ENCODE measurements around the gene ZAR1L. TPM values are rescaled to one million over a fixed set of nuclear protein-coding genes. Genes with fewer than 3 reads are reported as not detected.
"Not testable (repeated sequence)": the region's sequence is repeated elsewhere in the genome, so short reads cannot be mapped to it uniquely, and the experiment has no call there.

The ZAR1L gene
- total RNA-seq, result not detected

- DNase-seq (ENCODE audit: low spot score in 2 of 2), result peak; percentile 92 to 96
- TF ChIP-seq EP300 (IDR thresholded peaks at IDR 0.05), result no peak
- peak in 2 of 3 donors; percentile 79 to 92 for TF ChIP-seq POLR2AphosphoS5 (IDR thresholded peaks at IDR 0.05)
- peak in 1 of 2 donors; percentile 71 for TF ChIP-seq POLR2A (IDR thresholded peaks at IDR 0.05)
- TF ChIP-seq, protein P1, sequence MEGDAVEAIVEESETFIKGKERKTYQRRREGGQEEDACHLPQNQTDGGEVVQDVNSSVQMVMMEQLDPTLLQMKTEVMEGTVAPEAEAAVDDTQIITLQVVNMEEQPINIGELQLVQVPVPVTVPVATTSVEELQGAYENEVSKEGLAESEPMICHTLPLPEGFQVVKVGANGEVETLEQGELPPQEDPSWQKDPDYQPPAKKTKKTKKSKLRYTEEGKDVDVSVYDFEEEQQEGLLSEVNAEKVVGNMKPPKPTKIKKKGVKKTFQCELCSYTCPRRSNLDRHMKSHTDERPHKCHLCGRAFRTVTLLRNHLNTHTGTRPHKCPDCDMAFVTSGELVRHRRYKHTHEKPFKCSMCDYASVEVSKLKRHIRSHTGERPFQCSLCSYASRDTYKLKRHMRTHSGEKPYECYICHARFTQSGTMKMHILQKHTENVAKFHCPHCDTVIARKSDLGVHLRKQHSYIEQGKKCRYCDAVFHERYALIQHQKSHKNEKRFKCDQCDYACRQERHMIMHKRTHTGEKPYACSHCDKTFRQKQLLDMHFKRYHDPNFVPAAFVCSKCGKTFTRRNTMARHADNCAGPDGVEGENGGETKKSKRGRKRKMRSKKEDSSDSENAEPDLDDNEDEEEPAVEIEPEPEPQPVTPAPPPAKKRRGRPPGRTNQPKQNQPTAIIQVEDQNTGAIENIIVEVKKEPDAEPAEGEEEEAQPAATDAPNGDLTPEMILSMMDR (IDR thresholded peaks at IDR 0.05), result no peak
- H3K27ac ChIP-seq, result peak within 1 kb of the TSS; percentile 97
- 0% methylated on average over 26 of the region's 60 CpGs for WGBS
- H3K9me3 ChIP-seq, result no peaks in the 10 kb centered on the region
- no peaks in the 10 kb centered on the region for H3K27me3 ChIP-seq
- H3K4me1 ChIP-seq, result peaks cover 18% of the 10 kb centered on the region
- peak within 1 kb of the TSS; percentile 94 for H3K4me3 ChIP-seq
- H3K36me3 ChIP-seq, result no peaks in the 10 kb centered on the region
Observed at GRCh38 chr13:32315238-32316027, at the start of gene ZAR1L, which contains the start of gene BRCA2. ZAR1L (minus strand) TSS chr13:32315363; CDS start chr13:32311925, 3,438 bp downstream. BRCA2 (plus strand) TSS chr13:32315508; CDS start chr13:32316461, 953 bp downstream.

GRCh38 chr13:32362574-32362973 is 47.4 kb upstream of the ZAR1L start:
- Histone ChIP-seq H3K4me1 (no peaks in the 10 kb centered on the region), H3K27ac (no peak overlapping the region), H3K36me3 (no peaks in the 10 kb centered on the region), H3K4me3 (no peak overlapping the region), H3K9me3 (no peaks in the 10 kb centered on the region), H3K27me3 (no peaks in the 10 kb centered on the region)
- DNase-seq (ENCODE audit: low spot score in 2 of 2), result no peak
- WGBS, result 90% methylated on average over 2 of the region's 2 CpGs
- no peak for TF ChIP-seq POLR2AphosphoS5 (IDR thresholded peaks at IDR 0.05)
- TF ChIP-seq POLR2A (IDR thresholded peaks at IDR 0.05), result no peak
- TF ChIP-seq, protein P1 (IDR thresholded peaks at IDR 0.05), result no peak
- TF ChIP-seq EP300 (IDR thresholded peaks at IDR 0.05), result no peak

DNA sequence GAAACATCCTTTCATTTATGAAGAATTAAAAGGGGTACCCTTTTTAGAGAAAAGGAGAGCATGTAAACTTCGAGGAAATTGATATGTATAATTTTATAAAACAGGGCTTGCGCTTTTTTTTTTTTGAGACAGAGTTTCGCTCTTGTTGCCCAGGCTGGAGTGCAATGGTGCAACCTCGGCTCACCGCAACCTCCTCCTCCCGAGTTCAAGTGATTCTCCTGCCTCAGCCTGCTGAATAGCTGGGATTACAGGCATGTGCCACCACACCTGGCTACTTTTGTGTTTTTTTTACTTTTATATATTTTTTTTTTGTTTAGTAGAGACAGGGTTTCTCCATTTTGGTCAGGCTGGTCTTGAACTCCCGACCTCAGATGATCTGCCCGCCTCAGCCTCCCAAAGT is 40.8 kb upstream of the ZAR1L start:
- WGBS, result 95% methylated on average over 8 of the region's 8 CpGs
- H3K4me1 ChIP-seq; H3K27ac ChIP-seq; H3K4me3 ChIP-seq; H3K27me3 ChIP-seq; DNase-seq (ENCODE audit: low spot score in 2 of 2); H3K9me3 ChIP-seq; H3K36me3 ChIP-seq: not testable (repeated sequence)

DNA sequence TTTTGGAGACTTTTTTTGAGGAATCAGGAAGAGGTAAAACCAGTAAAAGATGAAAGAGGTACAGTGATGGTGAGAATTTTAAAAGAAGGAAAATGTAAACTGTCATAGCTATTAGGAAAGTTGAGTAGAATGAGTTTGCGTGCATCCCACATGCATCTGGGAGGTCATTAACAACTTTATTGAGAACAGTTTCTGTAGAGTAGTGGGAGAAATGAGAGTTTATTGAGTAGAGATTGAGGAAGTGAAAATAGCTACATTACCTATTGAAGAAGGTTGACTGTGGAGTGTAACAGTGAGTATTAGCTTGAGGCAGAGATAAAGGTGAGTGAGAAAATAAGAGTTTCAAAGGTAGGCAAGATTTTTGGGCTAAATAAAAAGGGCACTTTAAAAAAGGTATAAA is 38.9 kb upstream of the ZAR1L start:
- Histone ChIP-seq H3K9me3 (no peaks in the 10 kb centered on the region), H3K36me3 (no peaks in the 10 kb centered on the region), H3K4me3 (no peak overlapping the region), H3K27me3 (no peaks in the 10 kb centered on the region), H3K4me1 (no peaks in the 10 kb centered on the region), H3K27ac (no peak overlapping the region)
- no peak for TF ChIP-seq POLR2A (IDR thresholded peaks at IDR 0.05)
- TF ChIP-seq POLR2AphosphoS5 (IDR thresholded peaks at IDR 0.05), result no peak
- TF ChIP-seq, protein P1 (IDR thresholded peaks at IDR 0.05), result no peak
- no peak for TF ChIP-seq EP300 (IDR thresholded peaks at IDR 0.05)
- WGBS, result 95% methylated on average over 1 of the region's 1 CpG
- no peak for DNase-seq (ENCODE audit: low spot score in 2 of 2)

DNA sequence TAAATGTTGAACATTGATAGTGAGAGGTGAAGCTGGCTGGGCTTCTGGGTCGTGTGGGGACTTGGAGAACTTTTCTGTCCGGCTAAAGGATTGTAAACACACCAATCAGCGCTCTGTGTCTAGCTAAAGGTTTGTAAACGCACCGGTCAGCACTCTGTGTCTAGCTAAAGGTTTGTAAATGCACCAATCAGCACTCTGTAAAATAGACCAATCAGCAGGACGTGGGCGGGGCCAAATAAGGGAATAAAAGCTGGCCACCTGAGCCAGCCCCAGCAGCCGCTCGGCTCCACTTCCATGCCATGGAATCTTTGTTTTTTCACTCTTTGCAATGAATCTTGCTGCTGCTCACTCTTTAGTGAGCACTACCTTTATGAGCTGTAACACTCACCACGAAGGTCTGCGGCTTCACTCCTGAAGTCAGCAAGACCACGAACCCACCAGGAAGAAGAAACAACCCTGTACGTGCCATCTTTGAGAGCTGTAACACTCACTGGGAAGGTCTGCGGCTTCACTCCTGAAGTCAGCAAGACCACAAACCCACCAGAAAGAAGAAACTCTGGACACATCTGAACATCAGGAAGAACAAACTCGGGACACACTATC is 35.8 kb upstream of the ZAR1L start:
- not testable (repeated sequence) for H3K9me3 ChIP-seq; H3K27ac ChIP-seq; H3K4me3 ChIP-seq; H3K27me3 ChIP-seq; H3K4me1 ChIP-seq; DNase-seq (ENCODE audit: low spot score in 2 of 2); H3K36me3 ChIP-seq
- 97% methylated on average over 15 of the region's 15 CpGs for WGBS

DNA sequence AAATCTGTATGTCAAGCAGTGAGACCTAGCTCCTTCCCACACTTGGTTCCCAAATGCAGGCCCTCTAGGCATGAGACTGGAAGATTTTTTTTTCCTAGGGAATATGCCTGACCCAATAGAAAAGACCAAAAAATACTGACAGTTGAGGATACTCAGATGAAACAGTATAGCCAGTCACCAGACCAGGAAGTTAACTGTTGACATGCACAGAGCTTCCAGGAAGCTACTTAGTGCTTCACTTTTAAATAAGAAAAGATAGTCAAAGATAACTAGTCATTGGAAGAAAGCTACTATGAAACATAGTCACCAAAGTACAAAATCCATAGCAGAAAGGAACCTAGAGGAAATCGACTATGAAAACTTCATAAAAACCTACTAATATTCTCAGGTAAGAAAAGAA is 32.5 kb upstream of the ZAR1L start:
- WGBS, result 88% methylated on average over 1 of the region's 1 CpG
- Histone ChIP-seq H3K4me1 (no peaks in the 10 kb centered on the region), H3K27ac (no peak overlapping the region), H3K4me3 (no peak overlapping the region), H3K36me3 (no peaks in the 10 kb centered on the region), H3K27me3 (no peaks in the 10 kb centered on the region), H3K9me3 (no peaks in the 10 kb centered on the region)
- DNase-seq (ENCODE audit: low spot score in 2 of 2), result no peak
- TF ChIP-seq POLR2A (IDR thresholded peaks at IDR 0.05) (no peak), POLR2AphosphoS5 (IDR thresholded peaks at IDR 0.05) (no peak), EP300 (IDR thresholded peaks at IDR 0.05) (no peak)
- TF ChIP-seq, protein P1 (IDR thresholded peaks at IDR 0.05), result no peak
